DOHH2 (cell line): ENCODE data around the gene DCTPP1.

Experiments
- CTCF ChIP-seq: fragments of 200-600 bp; sonication (generic); IDR thresholded peaks from one replicate; pipeline ENCODE4 v1.5.1; 2014; ENCODE audit warnings: antibody characterized with exemption, mild to moderate bottlenecking, low read depth, low read length; ENCODE audit not compliant: poor library complexity, severe bottlenecking
- EZH2phosphoT487 ChIP-seq: fragments of 200-600 bp; sonication (generic); IDR thresholded peaks from 2 replicates; pipeline ENCODE4 v1.6.1; 2017; ENCODE audit warnings: borderline replicate concordance, mild to moderate bottlenecking, antibody characterized with exemption, low read length, moderate library complexity, mixed read lengths

- TF ChIP-seq CTCF (no peak), EZH2phosphoT487 (no peak)
Observed at GRCh38 chr16:30377812-30378235, 52.0 kb downstream of the DCTPP1 start.
